Eye (tissue), 1 donor: Measurements from ENCODE around the gene CHODL.
A peak's percentile ranks its signal among the peaks of the same experiment; 100 is the strongest.

ENCODE experiments used
- DNase-seq: peaks from one replicate; pipeline ENCODE4 v3.0.0-alpha.2; 2015

The CHODL gene, protein sequence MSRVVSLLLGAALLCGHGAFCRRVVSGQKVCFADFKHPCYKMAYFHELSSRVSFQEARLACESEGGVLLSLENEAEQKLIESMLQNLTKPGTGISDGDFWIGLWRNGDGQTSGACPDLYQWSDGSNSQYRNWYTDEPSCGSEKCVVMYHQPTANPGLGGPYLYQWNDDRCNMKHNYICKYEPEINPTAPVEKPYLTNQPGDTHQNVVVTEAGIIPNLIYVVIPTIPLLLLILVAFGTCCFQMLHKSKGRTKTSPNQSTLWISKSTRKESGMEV

DNA sequence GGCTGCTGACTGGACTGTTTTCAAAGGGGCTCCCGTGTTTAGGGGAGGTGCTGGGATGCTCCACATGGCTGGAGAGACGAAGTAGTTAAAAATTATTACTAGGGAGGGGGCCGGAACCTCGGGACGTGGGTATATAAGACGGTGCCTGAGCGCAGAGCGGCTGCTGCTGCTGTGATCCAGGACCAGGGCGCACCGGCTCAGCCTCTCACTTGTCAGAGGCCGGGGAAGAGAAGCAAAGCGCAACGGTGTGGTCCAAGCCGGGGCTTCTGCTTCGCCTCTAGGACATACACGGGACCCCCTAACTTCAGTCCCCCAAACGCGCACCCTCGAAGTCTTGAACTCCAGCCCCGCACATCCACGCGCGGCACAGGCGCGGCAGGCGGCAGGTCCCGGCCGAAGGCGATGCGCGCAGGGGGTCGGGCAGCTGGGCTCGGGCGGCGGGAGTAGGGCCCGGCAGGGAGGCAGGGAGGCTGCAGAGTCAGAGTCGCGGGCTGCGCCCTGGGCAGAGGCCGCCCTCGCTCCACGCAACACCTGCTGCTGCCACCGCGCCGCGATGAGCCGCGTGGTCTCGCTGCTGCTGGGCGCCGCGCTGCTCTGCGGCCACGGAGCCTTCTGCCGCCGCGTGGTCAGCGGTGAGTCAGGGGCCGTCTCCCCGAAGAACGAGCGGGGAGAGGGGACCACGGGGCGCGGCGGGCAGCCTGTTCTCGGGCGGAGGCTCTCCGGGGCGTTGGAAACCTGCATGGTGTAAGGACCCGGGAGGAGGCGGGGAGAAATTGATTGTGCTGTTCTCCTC is at the start of gene CHODL:
Gene CHODL, plus strand, starts transcription at position 163 of the 793 bp plus-strand sequence. Its CDS starts 391 bp downstream, at position 554.
- DNase-seq, result peak; percentile 81

- DNase-seq, result no peak
These were observed 39.7 kb upstream of the CHODL start for GRCh38 chr21:18204931-18205330.

DNA sequence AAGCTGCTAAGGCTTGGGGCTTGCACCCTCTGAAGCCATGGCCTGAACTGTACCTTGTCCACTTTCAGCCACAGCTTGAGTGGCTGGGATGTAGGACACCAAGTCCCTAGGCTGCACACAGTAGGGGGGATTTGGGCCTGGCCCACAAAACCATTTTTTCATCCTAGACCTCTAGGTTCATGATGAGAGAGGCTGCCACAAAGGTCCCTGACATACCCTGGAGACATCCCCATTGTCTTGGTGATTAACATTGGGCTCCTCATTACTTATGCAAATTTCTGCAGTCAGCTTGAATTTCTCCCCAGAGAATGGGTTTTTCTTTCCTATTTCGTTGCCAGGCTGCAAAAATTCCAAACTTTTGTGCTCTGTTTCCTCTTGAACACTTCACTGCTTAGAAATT is 26.3 kb upstream of the CHODL start:
- no peak for DNase-seq

- DNase-seq, result no peak
These were observed 24.1 kb upstream of the CHODL start for GRCh38 chr21:18220498-18220897.

- no peak for DNase-seq
These were observed 22.3 kb upstream of the CHODL start for GRCh38 chr21:18222346-18222745.

- peak; percentile 33 for DNase-seq
These were observed 16.4 kb upstream of the CHODL start for GRCh38 chr21:18228060-18228739.

GRCh38 chr21:18235545-18235944 is 9.1 kb upstream of the CHODL start:
- no peak for DNase-seq

GRCh38 chr21:18245464-18245967 is 883 bp downstream of the CHODL start:
- peak; percentile 91 for DNase-seq

DNA sequence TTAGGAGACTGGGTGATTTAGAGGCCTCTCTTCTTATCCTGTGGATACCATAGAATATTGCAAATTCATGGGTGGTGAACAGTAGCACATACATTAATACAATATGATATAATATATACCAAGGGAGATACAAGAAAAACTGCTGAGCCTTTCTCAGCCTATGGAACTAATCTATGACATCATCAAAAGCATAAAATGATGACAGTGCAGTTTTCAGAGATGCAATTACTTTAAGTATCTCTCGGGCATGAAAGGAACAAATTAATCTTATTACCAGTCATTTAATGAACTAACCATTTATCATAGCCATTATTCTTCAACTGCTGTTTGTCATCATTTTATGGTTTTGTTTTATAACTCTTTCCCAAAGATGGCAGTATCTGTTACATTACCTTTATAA is 3.5 kb downstream of the CHODL start:
- peak; percentile 3 for DNase-seq

DNA sequence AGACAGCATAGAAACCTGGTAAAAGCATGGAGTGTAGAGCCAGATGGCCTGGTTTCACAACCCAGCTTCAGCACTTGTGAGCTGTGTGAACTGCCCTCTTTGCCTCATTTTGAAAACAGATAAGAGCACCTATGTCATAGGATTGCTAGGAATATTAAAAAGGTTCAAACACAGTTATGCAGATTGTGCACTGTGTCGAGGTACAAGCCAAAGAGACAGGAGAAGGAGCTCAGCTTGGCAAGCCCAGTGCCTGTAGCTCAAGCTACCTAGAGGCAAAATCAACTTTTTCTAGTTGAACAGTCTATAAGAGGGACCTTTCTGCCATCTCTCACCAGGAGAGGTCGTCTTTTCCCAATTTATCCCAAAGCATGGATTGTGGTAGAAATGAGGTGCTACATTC is 5.0 kb downstream of the CHODL start:
- peak; percentile 13 for DNase-seq

GRCh38 chr21:18251065-18251464 is 6.4 kb downstream of the CHODL start:
- peak; percentile 26 for DNase-seq

GRCh38 chr21:18252256-18252655 is 7.6 kb downstream of the CHODL start:
- DNase-seq, result peak; percentile 63

DNA sequence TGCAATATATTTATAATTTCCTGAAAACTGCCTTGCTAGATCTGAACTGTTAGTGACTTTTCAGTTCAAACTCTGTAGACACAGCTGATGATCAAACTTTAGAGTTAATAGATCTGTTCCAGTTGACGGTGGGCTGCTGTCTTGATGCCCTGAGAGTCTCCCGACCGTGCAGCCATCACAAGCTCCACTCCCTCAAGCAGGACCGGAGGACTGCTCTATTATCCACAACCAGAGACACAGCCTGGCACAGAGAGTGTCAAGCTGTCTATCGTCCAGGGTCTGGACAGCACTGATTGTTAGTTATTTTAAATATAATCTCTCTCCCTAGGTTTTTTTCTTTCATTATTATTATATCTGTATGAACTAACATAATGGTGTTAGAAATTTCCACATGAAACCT is 8.0 kb downstream of the CHODL start:
- DNase-seq, result peak; percentile 18

DNA sequence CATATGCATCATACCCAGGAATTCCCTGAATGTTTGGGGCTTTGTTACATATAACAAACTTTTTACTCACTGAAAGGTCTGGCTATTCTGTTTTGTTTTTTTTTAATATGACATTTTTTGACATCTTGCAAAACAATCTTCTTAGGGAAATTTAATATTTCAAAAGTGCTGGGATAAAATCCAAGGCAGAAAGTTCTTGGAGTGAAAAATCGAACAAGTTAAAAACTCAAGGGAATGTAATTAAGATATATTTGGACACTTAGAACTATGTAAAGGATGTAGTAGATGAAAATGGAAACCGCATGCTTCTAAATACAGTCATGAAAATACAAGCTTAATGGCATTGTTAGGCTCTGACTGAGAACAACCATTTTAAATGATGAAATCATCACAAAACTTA is 8.6 kb downstream of the CHODL start:
- peak; percentile 14 for DNase-seq

- no peak for DNase-seq
These were observed 9.2 kb downstream of the CHODL start for GRCh38 chr21:18253799-18254198.

DNA sequence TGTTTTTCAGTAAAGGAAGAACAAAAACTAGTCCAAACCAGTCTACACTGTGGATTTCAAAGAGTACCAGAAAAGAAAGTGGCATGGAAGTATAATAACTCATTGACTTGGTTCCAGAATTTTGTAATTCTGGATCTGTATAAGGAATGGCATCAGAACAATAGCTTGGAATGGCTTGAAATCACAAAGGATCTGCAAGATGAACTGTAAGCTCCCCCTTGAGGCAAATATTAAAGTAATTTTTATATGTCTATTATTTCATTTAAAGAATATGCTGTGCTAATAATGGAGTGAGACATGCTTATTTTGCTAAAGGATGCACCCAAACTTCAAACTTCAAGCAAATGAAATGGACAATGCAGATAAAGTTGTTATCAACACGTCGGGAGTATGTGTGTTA is 21.3 kb downstream of the CHODL start:
- DNase-seq, result no peak

DNA sequence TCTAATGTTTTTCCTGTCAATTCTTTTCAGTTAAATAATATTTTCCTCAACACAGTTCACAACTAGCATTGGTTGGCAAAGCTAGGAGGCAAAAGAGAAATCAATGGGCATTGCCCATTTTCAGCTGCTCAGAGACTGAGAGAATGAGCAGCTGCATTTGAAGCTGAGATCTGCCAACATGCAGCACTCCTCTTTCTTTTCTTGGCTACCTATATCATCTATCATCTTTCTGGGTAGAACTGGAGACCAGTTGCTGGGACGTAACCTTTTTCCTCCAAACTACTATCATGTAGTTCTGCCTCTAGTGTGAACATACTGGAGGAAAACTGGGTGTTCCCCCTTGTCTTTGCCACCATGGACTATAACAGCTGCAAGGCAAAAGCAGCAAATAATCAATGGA is 22.9 kb downstream of the CHODL start:
- no peak for DNase-seq

- peak; percentile 12 for DNase-seq
These were observed 24.3 kb downstream of the CHODL start for GRCh38 chr21:18268906-18269305.

- no peak for DNase-seq
These were observed 25.2 kb downstream of the CHODL start for GRCh38 chr21:18269856-18270255.

GRCh38 chr21:18273400-18273799 is 28.8 kb downstream of the CHODL start:
- no peak for DNase-seq

- DNase-seq, result no peak
These were observed 29.7 kb downstream of the CHODL start for GRCh38 chr21:18274370-18274769.

- no peak for DNase-seq
These were observed 31.1 kb downstream of the CHODL start for GRCh38 chr21:18275781-18276180.

- no peak for DNase-seq
These were observed 40.7 kb downstream of the CHODL start for GRCh38 chr21:18285379-18285778.

GRCh38 chr21:18289876-18290275 is 45.2 kb downstream of the CHODL start:
- no peak for DNase-seq
